HEK293T (cell line): Measurements from ENCODE around the gene TRIM71.

Source experiments
- CTCF ChIA-PET: fragments of 350-600 bp; formaldehyde crosslinking; extraction: SDS; loops from one replicate; lab custom pipeline; 2021; ENCODE audit warnings: antibody characterized with exemption, inconsistent platforms; lab: Yijun Ruan, JAX
- POLR2A ChIA-PET: fragments of 350-600 bp; formaldehyde crosslinking; extraction: SDS; loops from one replicate; lab custom pipeline; 2020; ENCODE audit warnings: antibody characterized with exemption, inconsistent platforms; lab: Yijun Ruan, JAX
- DNase-seq: peaks from one replicate; pipeline ENCODE4 v3.0.0; 2012; ENCODE audit warnings: mixed read lengths; ENCODE audit errors: extremely low spot score
- ARNT ChIP-seq: fragments of 450-650 bp; IDR thresholded peaks from 2 replicates; pipeline ENCODE4 v1.6.1; 2017; ENCODE audit warnings: mild to moderate bottlenecking
- BHLHE40 ChIP-seq: fragments of 450-650 bp; IDR thresholded peaks from 2 replicates; pipeline ENCODE4 v1.6.1; 2016; ENCODE audit warnings: mild to moderate bottlenecking, moderate library complexity, borderline replicate concordance
- CTBP1 ChIP-seq: fragments of 450-650 bp; IDR thresholded peaks from 2 replicates; pipeline ENCODE4 v1.6.1; 2016; ENCODE audit warnings: borderline replicate concordance
- ELF4 ChIP-seq: fragments of 450-650 bp; IDR thresholded peaks from 2 replicates; pipeline ENCODE4 v1.6.1; 2017; ENCODE audit warnings: antibody characterized with exemption
- FOXA1 ChIP-seq: fragments of 450-650 bp; IDR thresholded peaks from 2 replicates; pipeline ENCODE4 v1.6.1; 2016; ENCODE audit warnings: mild to moderate bottlenecking
- FOXK2 ChIP-seq: fragments of 450-650 bp; IDR thresholded peaks from 2 replicates; pipeline ENCODE4 v1.6.1; 2016; ENCODE audit warnings: mild to moderate bottlenecking
- FOXM1 ChIP-seq: fragments of 450-650 bp; IDR thresholded peaks from 2 replicates; pipeline ENCODE4 v1.6.1; 2017; ENCODE audit warnings: mild to moderate bottlenecking, borderline replicate concordance
- HDGF ChIP-seq: fragments of 450-650 bp; IDR thresholded peaks from 2 replicates; pipeline ENCODE4 v1.6.1; 2017; ENCODE audit warnings: antibody characterized with exemption, borderline replicate concordance
- L3MBTL2 ChIP-seq: fragments of 450-650 bp; conservative IDR thresholded peaks from 2 replicates; pipeline ENCODE4 v1.6.1; 2016; ENCODE audit warnings: mild to moderate bottlenecking
- LEF1 ChIP-seq: fragments of 450-650 bp; IDR thresholded peaks from 2 replicates; pipeline ENCODE4 v1.6.1; 2017; ENCODE audit warnings: mild to moderate bottlenecking, borderline replicate concordance
- NFRKB ChIP-seq: fragments of 450-650 bp; IDR thresholded peaks from 2 replicates; pipeline ENCODE4 v1.6.1; 2016; ENCODE audit warnings: mild to moderate bottlenecking, moderate library complexity
- PKNOX1 ChIP-seq: fragments of 450-650 bp; IDR thresholded peaks from 2 replicates; pipeline ENCODE4 v1.6.1; 2016
- SP1 ChIP-seq: fragments of 450-650 bp; IDR thresholded peaks from 2 replicates; pipeline ENCODE4 v1.6.1; 2017
- SUZ12 ChIP-seq: fragments of 450-650 bp; IDR thresholded peaks from 2 replicates; pipeline ENCODE4 v1.6.1; 2016; ENCODE audit warnings: mild to moderate bottlenecking
- TARDBP ChIP-seq: fragments of 450-650 bp; IDR thresholded peaks from 2 replicates; pipeline ENCODE4 v1.6.1; 2016
- ZNF384 ChIP-seq: fragments of 450-650 bp; IDR thresholded peaks from 2 replicates; pipeline ENCODE4 v1.6.1; 2016

Gene TRIM71

GRCh38 chr3:32847528-32847927, 29.7 kb downstream of the TRIM71 start:
- no peak for TF ChIP-seq L3MBTL2
- TF ChIP-seq FOXK2: no peak
- TF ChIP-seq FOXA1: no peak
- no peak for TF ChIP-seq ZNF384
- no peak for TF ChIP-seq FOXM1
- no peak for TF ChIP-seq SP1
- TF ChIP-seq SUZ12: no peak
- no peak for TF ChIP-seq LEF1
- TF ChIP-seq CTBP1: no peak
- TF ChIP-seq BHLHE40: no peak
- TF ChIP-seq NFRKB: no peak
- no peak for TF ChIP-seq HDGF
- no peak for TF ChIP-seq TARDBP
- TF ChIP-seq PKNOX1: no peak
- no peak for TF ChIP-seq ARNT
- TF ChIP-seq ELF4: no peak
- CTCF ChIA-PET: no interaction called here
- no peak for DNase-seq
- POLR2A ChIA-PET: interaction anchor here (0.6 kb wide), 1 partner anchor 13 kb away, joined by 3 read pairs; no protein-coding TSS in a partner anchor

GRCh38 chr3:32848215-32848614, 30.4 kb downstream of the TRIM71 start:
- DNase-seq: no peak
- ChIA-PET POLR2A (interaction anchor here (0.6 kb wide), 1 partner anchor 14 kb away, joined by 3 read pairs; no protein-coding TSS in a partner anchor), CTCF (no interaction called here)
- TF ChIP-seq BHLHE40 (no peak), TARDBP (no peak)

GRCh38 chr3:32849046-32849445, 31.2 kb downstream of the TRIM71 start:
- ChIA-PET POLR2A (interaction anchor here (0.6 kb wide), 1 partner anchor 12 kb away, joined by 3 read pairs; no protein-coding TSS in a partner anchor), CTCF (interaction anchor here (0.8 kb wide), 1 partner anchor 30 kb away, joined by 3 read pairs; no protein-coding TSS in a partner anchor)
- TF ChIP-seq TARDBP (no peak), SUZ12 (no peak), ZNF384 (no peak), FOXA1 (no peak), PKNOX1 (no peak), FOXK2 (no peak)
- DNase-seq: no peak

GRCh38 chr3:32850226-32850625, 32.4 kb downstream of the TRIM71 start:
- TF ChIP-seq FOXK2: no peak
- CTCF ChIA-PET: interaction anchor here (0.6 kb wide), 1 partner anchor 15 kb away, joined by 6 read pairs; no protein-coding TSS in a partner anchor
- POLR2A ChIA-PET: interaction anchor here (1.3 kb wide), 1 partner anchor 8 kb away, joined by 3 read pairs; no protein-coding TSS in a partner anchor
- no peak for DNase-seq

GRCh38 chr3:32850636-32851035, 32.8 kb downstream of the TRIM71 start:
- ChIA-PET CTCF (interaction anchor here (0.6 kb wide), 1 partner anchor 14 kb away, joined by 6 read pairs; no protein-coding TSS in a partner anchor), POLR2A (interaction anchor here (1.3 kb wide), 1 partner anchor 9 kb away, joined by 3 read pairs; no protein-coding TSS in a partner anchor)
- DNase-seq: no peak
- TF ChIP-seq ZNF384: no peak
- no peak for TF ChIP-seq HDGF
- no peak for TF ChIP-seq BHLHE40
- TF ChIP-seq SUZ12: no peak
- TF ChIP-seq LEF1: no peak
- no peak for TF ChIP-seq FOXK2
- TF ChIP-seq CTBP1: no peak
- no peak for TF ChIP-seq TARDBP
- no peak for TF ChIP-seq ARNT
- TF ChIP-seq NFRKB: no peak
- no peak for TF ChIP-seq L3MBTL2
- no peak for TF ChIP-seq FOXA1
- no peak for TF ChIP-seq PKNOX1
- no peak for TF ChIP-seq SP1
- TF ChIP-seq FOXM1: no peak
- no peak for TF ChIP-seq ELF4

- no peak for DNase-seq
- ChIA-PET CTCF (no interaction called here), POLR2A (interaction anchor here (1.6 kb wide), 1 partner anchor 9 kb away, joined by 3 read pairs; no protein-coding TSS in a partner anchor)
- no peak for TF ChIP-seq PKNOX1
- TF ChIP-seq L3MBTL2: no peak
- TF ChIP-seq FOXM1: no peak
- no peak for TF ChIP-seq ARNT
- TF ChIP-seq HDGF: no peak
- TF ChIP-seq FOXA1: no peak
- TF ChIP-seq FOXK2: no peak
- no peak for TF ChIP-seq SUZ12
- TF ChIP-seq CTBP1: no peak
- no peak for TF ChIP-seq ZNF384
- no peak for TF ChIP-seq NFRKB
Observed at GRCh38 chr3:32852146-32852545, 34.3 kb downstream of the TRIM71 start.
